Measurements from ENCODE around the gene CD226.

The CD226 gene

GRCh38 chr18:69956665-69957620, 9.3 kb upstream of the CD226 start:
- H3K4me3 ChIP-seq (ENCODE audit: low read length): no peak overlapping the region
- H3K9me2 ChIP-seq (replicated peaks; ENCODE audit: control insufficient read depth, low read length): no peaks in the 10 kb centered on the region
- peaks cover 8% of the 10 kb centered on the region for H3K4me1 ChIP-seq (ENCODE audit: control insufficient read depth, low read length)
- TF ChIP-seq CTCF (IDR thresholded peaks at IDR 0.05; ENCODE audit: low read depth, low read length, poor library complexity, severe bottlenecking) (no peak), EZH2phosphoT487 (IDR thresholded peaks at IDR 0.05; ENCODE audit: borderline replicate concordance, low read length) (no peak)
- H3K9me3 ChIP-seq (ENCODE audit: control insufficient read depth, insufficient read depth, low read length): no peaks in the 10 kb centered on the region; the same call in 1 of the 2 replicates
- no peaks in the 10 kb centered on the region for H3K79me2 ChIP-seq (ENCODE audit: control insufficient read depth, low read length)
- H3K4me2 ChIP-seq (ENCODE audit: low read length): no peak overlapping the region
- H4K20me1 ChIP-seq (ENCODE audit: control insufficient read depth, insufficient read depth, low read depth, low read length): no peaks in the 10 kb centered on the region
- no peaks in the 10 kb centered on the region for H3K36me3 ChIP-seq (ENCODE audit: control insufficient read depth, low read length)
- no peaks in the 10 kb centered on the region for H3K27me3 ChIP-seq (ENCODE audit: control insufficient read depth, low read length)
- no peaks in the 10 kb centered on the region for H3F3A ChIP-seq (ENCODE audit: control insufficient read depth, insufficient read depth)
- H3K27ac ChIP-seq (ENCODE audit: low read depth, low read length): no peak overlapping the region

- Histone ChIP-seq H3K9me3 (ENCODE audit: control insufficient read depth, insufficient read depth, low read length) (no peaks in the 10 kb centered on the region), H3F3A (ENCODE audit: control insufficient read depth, insufficient read depth) (no peaks in the 10 kb centered on the region), H3K27ac (ENCODE audit: low read depth, low read length) (no peak overlapping the region), H4K20me1 (ENCODE audit: control insufficient read depth, insufficient read depth, low read depth, low read length) (no peaks in the 10 kb centered on the region), H3K4me1 (ENCODE audit: control insufficient read depth, low read length) (peaks cover 8% of the 10 kb centered on the region), H3K79me2 (ENCODE audit: control insufficient read depth, low read length) (no peaks in the 10 kb centered on the region), H3K36me3 (ENCODE audit: control insufficient read depth, low read length) (no peaks in the 10 kb centered on the region), H3K27me3 (ENCODE audit: control insufficient read depth, low read length) (no peaks in the 10 kb centered on the region), H3K4me3 (ENCODE audit: low read length) (no peak overlapping the region), H3K9me2 (replicated peaks; ENCODE audit: control insufficient read depth, low read length) (no peaks in the 10 kb centered on the region), H3K4me2 (ENCODE audit: low read length) (no peak overlapping the region)
- no peak for TF ChIP-seq CTCF (IDR thresholded peaks at IDR 0.05; ENCODE audit: low read depth, low read length, poor library complexity, severe bottlenecking)
- no peak for TF ChIP-seq EZH2phosphoT487 (IDR thresholded peaks at IDR 0.05; ENCODE audit: borderline replicate concordance, low read length)
These were observed 8.4 kb upstream of the CD226 start for GRCh38 chr18:69956057-69956456.

- H3F3A ChIP-seq (ENCODE audit: control insufficient read depth, insufficient read depth): no peaks in the 10 kb centered on the region
- H3K27ac ChIP-seq (ENCODE audit: low read depth, low read length): no peak overlapping the region
- peaks cover 8% of the 10 kb centered on the region for H3K4me1 ChIP-seq (ENCODE audit: control insufficient read depth, low read length)
- H3K9me2 ChIP-seq (replicated peaks; ENCODE audit: control insufficient read depth, low read length): no peaks in the 10 kb centered on the region
- H3K36me3 ChIP-seq (ENCODE audit: control insufficient read depth, low read length): no peaks in the 10 kb centered on the region
- no peak overlapping the region for H3K4me3 ChIP-seq (ENCODE audit: low read length)
- H3K4me2 ChIP-seq (ENCODE audit: low read length): no peak overlapping the region
- TF ChIP-seq CTCF (IDR thresholded peaks at IDR 0.05; ENCODE audit: low read depth, low read length, poor library complexity, severe bottlenecking) (no peak), EZH2phosphoT487 (IDR thresholded peaks at IDR 0.05; ENCODE audit: borderline replicate concordance, low read length) (no peak)
- H3K27me3 ChIP-seq (ENCODE audit: control insufficient read depth, low read length): no peaks in the 10 kb centered on the region
- no peaks in the 10 kb centered on the region for H3K79me2 ChIP-seq (ENCODE audit: control insufficient read depth, low read length)
- H4K20me1 ChIP-seq (ENCODE audit: control insufficient read depth, insufficient read depth, low read depth, low read length): no peaks in the 10 kb centered on the region
- no peaks in the 10 kb centered on the region for H3K9me3 ChIP-seq (ENCODE audit: control insufficient read depth, insufficient read depth, low read length)
These were observed 7.2 kb upstream of the CD226 start for GRCh38 chr18:69954719-69955480.
